HG03039 (cell line): ENCODE results near the gene SEMA4B.

Source experiments
- ATAC-seq: cut with Tn5 transposase; IDR thresholded peaks from one replicate; pipeline ENCODE4 v1.9.1; 2021; ENCODE audit warnings: mild to moderate bottlenecking, moderate library complexity; ENCODE audit not compliant: unreplicated experiment

The SEMA4B gene

DNA sequence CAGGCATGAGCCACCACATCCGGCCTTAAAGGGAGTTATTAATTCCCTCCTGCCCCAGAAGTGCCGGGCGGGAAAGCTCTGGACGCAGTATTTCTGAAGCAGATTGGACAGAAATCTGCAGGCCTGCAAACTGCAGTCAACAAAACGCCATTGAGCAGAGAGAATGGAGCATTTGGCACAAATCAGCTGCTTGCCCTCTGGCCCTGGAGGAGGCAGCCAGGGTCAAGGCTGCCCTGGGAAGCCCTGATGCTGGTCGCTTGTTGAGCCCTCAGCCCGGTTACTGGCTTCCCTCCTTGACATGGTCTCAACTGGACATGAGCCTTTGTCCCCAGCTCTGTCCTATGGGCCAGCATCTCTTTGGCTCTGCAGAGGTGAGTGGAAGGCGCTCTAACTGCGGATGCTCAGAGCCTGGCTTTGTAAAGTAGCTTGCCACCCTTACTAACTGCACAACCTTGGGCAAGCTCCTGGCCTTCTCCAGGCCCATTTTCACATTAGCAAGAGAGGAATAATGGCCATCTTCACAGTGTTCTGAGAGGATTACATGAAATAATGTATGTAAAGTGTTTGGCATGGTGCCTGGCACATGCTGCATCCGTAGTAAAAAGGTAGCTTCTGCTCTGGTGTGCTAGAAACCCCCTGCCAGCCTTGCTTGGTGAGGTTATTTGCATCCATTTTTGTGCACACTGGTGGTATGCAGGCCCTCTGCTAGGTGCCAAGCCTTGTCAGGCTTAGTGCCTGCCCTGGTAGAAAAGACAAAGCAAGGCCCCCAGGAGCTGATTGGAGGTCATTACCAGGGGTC lies 4.1 kb downstream of the SEMA4B start:
- ATAC-seq, result no peak

DNA sequence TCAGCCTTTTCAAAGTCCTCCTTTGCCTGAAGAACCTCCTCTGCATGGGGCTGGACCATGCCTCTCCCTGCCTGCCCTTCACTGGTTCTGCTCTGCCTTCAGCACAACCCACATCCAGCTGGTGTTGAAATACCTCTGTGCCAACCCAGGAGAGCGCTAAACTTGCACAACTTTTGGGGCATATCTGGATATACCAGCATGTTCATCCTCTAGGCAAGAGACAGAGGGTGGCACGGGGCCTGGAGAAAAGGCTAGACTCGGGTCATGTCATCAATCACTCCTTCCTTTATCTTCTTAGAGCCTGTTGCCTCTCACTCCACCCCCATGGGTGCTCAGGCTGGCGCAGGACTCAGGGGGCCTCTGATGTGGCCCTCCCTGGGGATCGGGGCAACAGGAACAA lies 4.8 kb downstream of the SEMA4B start:
- no peak for ATAC-seq

DNA sequence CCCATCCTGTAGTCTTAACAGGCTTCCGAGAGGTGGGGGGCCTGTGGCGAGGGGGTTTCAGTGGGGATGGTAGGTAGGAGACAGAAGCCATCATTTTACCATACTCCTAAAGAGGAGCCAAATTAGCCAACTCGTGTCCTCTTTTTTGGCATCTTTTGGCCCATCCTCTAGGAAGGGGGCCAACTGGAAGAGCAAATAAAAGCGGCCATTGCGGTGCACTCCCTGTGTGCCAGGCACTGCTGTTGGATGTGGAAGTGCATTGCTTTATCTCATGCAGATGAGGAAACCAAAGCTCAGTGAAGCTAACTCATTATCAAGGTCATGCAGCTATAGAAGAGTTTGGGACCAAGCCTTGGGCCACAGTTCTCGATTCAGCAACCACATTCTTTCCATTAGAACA lies 6.1 kb downstream of the SEMA4B start:
- ATAC-seq, result no peak

DNA sequence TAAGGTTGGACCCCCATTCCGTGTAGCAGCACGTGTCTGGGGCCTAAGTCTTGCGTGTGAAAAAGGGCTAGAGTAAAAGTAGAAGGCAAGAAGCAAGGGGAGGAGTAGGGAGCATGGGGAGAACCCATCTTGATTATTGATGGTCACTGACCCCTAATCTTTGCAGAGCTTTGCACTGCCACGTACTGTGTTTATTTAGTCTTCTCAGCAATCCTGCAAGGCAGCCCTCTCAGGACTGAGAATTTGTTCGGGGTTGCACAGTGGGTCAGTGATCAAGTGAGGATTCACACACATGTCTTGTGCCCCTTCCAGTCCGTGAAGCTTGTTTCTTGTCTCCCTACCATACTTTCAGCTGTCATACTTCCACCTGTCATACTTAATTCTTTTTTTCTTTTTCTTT lies 7.2 kb downstream of the SEMA4B start:
- ATAC-seq, result no peak

DNA sequence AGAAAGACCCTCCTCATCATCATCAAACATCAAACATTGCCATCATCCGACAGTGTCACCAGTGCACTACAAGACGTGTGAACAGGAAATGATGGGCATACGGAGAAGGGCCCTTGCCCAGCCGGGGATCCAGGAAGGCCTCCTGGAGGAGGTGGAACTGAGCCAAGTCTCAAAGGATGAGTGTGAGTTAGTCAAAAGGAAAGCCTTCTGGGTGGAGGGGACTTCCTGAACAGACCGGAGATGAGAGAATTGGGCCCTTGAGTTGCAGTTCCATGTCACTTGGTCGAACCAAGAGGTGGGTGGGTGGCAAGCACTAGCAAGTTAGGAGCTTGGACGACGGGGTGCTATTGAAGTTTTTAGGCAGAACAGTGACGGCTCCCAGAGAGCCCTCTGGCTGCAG lies 8.5 kb downstream of the SEMA4B start:
- no peak for ATAC-seq

DNA sequence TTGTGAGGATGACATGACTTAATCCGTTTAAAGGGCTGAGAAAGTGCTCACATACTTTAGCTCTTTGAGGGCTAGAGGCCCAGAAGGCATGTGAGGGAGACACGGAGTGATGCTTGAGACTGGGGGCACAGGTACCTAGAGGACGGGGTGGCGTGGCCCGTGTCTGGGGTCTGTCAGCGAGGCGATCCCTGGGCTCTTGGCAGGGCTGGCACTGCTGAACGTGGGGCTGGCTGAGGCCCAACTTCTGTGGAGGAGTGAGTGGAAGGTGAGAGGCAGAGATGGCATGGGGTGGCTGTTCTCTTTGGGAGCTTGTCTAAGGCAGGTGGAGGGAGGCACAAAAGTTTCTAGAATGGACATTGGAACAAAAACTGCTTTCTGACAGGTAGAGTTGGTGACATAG lies 9.5 kb downstream of the SEMA4B start:
- no peak for ATAC-seq

DNA sequence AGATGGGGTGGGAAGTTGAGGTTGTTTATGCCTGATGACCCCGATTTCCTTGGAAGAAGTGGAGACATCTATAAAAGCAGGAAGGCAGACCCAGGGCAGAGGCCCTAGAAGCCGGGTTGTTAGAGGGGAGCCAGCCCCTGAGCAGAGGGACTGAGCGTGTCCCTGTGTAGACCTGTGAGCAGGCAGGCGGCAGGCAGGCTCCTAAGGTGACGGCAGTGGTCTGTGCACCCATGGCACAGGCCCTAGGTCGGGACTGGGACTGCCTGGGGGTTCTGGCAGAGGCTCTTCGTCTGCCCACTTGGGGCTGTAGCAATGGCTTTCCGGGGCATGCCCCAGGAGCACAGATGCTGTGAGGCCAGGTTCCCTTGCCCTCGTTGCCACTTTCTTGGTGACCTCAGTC lies 9.9 kb downstream of the SEMA4B start:
- no peak for ATAC-seq

DNA sequence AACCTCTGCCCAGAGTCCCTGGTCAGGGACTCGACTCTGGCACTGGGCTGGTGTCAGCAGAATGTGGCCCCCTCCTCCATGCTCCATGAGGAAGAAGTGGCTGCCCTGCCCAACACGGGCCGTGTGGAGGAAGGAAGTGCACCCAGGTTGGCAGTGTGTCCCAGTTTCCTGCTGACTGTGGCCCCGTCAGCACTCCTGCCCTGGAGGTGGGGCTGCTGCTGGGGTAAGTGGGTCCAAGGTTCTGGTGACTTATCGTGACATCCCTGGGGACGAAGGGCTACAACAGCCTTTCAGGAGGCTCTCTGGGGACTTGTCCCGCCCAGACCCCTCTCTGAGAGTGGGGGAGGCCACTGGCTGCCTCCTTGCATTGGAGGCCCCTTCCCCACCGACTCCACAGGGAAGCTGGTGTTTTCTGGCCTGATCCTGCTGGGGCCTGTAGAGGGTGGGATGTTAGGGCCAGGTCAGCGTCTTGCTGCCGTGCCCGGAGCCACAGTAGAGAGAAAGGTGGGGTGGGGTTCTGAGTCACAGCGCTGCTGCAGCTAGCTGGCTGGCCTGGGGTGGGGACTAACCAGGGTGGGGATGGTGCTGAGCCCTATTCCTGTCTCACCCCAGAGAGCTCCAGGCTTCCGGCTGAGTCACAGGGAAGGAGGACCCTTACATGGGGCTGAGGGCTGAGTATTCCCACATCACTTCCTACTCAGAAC lies 10.5 kb downstream of the SEMA4B start:
- ATAC-seq, result no peak

DNA sequence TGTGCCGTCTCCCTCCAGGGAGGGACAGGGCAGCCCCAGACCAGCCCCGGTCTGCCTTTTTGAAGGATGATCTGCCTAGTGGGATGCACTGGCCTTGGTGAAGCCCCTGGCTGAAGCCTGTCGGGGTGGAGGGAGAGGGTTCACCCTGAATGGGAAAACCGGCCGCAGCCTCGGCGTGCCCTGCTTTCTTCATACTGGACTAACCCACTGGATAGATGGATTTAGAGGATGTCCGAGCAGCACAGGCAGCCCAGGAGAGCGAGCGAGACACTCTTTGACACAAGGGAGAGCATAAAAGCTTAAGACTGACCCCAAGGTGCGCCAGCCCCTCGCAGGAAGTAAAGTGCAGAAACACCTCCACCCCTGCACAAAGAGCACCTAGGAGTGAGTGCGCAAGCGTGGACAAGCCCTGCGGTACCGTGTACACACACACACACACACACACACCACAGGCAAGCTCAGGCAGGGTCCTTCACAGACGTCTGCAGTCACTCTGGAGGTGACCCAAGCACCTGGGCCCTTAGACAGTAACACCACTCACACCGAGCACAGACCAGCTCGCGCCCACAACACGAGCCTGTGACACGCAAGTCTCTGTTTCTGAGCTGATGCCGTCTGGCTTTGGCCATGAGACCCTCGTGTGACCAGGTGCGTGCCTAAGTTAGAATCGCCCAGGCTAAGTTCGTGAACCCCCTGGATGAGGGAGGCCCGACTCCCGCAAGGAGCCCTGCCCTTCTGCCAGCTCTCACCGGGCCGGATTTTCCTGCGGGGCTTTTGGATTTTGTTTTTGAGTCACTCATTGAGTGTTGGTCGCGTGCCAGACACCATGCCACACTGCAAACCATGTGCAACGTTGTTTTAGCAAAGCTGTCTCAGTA lies 11.3 kb downstream of the SEMA4B start:
- no peak for ATAC-seq

DNA sequence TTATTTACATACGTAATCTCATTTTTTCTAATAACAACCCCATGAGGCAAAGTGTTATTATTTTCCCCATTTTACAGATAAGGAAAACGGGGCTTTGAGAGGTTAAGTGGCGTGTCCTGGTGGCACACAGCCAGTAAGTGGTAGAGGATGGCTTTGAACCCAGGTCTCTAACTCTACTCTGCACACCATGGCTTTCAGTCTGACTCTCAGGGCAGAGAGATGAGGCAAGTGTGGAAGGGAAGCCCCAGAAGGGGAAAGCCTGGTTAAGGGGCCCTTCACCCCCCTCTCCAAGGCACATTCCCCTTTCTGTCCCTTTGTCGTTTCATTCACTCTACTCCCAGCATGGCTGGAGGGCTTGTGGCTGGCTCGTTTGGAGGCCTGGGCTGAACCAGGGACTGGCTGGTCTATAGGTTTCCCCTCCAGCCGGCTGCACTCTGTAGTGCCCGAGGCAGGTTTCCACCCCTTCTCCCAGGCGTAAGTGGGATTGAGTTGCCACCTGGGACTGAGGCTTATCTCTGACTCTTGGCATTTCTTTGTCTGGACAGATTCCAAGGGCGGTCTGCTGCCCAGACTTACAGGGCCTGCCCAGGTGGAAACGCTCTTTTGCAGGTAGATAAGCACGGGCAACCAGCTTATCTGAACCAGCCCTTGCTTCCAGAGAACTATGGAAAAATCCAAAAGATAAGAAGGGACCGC lies 12.1 kb downstream of the SEMA4B start:
- ATAC-seq, result no peak

DNA sequence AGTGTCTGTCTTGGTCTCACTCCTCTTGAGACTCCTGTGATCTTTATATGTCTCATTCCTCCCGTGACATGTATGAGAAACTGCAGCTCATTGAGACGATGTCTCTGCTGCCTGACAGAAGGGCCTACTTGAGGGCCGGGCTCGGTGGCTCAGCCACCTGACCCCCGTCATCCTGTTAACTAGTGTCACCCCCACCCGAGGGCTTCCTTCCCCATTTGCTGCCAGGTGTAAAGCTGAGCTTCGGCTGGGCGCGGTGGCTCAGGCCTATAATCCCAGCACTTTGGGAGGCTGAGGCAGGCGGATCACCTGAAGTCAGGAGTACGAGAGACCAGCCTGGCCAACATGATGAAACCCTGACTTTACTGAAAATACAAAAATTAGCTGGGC lies 12.7 kb downstream of the SEMA4B start:
- ATAC-seq, result no peak

DNA sequence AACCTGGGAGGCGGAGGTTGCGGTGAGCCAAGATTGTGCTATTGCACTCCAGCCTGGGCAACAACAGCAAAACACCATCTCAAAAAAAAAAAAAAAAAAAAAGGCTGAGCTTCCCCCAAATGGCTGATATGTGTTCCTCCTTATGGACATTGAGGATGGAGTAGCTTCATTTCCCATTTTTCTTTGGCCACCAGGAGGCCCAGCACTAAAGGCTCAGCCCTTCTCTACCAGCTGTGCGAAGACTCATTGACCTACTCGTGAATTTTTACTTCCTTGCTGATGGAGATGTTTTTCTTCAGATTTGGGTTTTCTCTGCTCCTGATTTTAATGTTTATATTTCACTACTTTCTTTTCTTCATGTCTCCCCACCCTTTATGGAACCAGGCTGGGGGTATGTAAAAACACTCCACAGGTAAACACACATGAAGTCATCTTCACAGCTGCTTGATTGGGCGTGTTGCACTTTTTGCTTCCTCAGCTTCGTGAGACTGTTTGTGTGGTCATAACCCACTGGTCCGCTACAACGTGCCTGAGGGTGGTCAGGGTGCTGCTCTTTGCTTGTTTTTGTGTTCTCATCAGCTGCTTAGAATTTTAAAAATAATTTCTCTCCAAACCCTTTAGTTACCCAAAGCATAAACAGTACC lies 13.5 kb downstream of the SEMA4B start:
- no peak for ATAC-seq

DNA sequence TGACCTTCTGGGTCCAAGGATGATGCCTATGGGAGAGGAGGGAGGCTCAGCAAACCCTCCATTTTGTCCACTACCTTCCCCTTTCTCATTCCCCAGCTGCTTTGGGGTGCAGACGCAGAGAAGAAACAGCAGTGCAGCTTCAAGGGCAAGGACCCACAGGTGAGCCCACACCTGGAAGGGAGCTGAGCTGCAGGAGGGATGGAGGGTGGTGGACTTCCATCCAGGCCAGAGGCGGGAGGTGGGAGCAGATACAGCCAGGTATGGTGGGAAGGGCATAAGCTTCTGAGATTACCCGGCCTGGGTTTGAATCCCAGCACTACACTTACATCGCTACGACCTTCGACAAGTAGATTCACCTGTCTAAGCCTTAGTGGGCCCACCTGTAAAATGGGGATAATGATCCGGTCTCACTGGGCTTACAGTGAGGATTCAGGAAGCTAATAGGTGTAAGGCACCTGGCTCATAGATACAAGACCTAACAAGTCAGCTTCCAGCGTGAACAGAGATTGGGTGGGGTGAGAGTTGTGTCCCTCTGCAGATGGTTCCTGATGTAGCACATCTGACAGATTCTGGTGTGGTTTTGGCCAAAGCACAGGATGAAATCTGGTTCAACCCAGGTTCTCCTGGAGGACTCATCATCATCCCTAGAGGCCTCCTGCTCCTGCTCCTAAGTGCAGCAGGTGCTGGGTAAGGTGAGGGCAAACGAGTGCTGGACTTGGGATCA lies 16.7 kb downstream of the SEMA4B start:
- ATAC-seq, result no peak

DNA sequence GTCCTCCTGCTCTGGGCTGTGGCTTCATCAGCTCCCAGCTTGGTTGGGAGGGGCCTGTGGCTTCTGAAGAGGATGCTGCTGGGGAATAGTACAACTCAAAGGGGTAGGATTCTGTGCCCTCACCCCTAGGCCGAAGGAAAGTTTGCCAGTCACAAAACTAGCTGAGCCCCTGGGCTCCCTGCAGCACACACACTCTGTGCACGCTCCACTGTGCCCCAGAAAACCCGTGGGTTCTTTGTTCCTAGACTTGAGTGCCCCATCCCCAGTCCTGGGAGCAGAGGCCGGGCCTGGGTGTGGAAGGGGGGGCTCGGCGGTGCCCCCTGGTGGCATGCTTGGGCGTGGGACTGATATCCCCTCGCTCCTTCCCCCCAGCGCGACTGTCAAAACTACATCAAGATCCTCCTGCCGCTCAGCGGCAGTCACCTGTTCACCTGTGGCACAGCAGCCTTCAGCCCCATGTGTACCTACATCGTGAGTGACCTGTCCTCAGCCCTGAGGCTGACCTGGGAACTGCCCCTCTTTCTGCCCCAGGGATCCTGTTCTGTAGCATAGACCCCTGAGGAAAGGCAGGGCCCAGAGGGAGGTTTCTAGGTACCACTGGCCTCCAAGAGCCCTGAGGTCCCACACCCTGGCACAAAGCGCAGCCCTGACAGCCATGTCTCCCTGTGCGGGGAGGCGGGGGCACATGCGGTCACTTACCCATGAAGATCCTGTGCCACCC lies 18.5 kb downstream of the SEMA4B start:
- ATAC-seq, result no peak

DNA sequence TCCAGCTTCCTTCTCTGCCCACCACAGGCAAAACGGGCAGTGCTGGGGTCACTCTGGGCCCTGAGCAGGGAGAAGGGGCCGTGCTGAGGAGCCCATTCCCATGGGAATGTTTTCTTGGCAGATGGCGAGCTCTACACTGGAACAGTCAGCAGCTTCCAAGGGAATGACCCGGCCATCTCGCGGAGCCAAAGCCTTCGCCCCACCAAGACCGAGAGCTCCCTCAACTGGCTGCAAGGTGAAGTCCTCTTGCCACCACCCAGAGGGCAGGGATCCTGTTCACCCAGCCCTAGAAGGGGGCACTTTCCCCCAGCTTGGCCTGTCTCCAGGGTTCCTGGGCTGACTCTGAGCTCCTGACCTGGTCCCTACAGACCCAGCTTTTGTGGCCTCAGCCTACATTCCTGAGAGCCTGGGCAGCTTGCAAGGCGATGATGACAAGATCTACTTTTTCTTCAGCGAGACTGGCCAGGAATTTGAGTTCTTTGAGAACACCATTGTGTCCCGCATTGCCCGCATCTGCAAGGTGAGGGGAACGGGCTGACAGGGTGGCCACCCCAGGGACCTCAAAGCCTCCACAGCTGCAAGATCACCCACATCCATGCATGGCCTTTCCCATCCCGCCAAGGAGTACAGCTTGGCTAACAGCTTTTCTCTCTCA lies 20.2 kb downstream of the SEMA4B start:
- ATAC-seq, result no peak

DNA sequence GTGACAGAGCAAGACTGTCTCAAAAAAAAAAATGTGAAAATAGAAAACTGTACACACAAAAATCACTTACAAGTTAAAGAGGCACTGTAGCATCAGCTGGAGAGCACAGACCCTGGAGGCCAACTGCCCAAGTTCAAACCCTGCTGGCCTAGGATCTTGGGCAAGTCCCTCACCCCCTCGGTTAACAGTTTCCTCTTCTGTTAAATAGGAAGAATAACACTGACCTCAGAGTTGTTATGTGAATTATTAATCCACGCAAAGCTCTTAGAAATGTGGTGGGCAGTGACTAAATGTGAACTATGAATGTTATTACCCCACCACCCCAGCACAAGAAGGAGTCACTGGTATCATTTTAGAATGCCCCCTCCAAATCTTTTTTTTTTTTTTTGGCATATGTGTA lies 21.4 kb downstream of the SEMA4B start:
- ATAC-seq, result no peak

DNA sequence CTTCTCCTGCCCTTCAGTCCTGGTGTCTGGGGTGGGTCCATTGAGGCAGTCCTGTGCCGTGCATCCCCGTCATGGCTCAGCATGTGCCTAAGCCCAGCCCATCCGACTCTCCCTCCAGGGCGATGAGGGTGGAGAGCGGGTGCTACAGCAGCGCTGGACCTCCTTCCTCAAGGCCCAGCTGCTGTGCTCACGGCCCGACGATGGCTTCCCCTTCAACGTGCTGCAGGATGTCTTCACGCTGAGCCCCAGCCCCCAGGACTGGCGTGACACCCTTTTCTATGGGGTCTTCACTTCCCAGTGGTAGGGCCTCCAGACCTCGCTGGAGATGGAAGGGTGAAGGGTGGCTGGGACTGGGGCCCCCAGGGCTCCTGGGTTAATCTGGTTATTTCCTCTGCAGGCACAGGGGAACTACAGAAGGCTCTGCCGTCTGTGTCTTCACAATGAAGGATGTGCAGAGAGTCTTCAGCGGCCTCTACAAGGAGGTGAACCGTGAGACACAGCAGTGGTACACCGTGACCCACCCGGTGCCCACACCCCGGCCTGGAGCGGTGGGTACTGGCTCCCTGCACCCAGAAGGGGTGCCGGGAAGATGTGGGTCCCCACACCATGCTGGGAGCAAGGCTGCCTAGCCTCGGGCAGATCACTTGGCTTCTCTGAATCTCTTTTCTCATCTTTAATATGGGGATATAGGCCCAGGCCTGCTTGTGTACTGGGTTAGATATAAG lies 22.5 kb downstream of the SEMA4B start:
- no peak for ATAC-seq

DNA sequence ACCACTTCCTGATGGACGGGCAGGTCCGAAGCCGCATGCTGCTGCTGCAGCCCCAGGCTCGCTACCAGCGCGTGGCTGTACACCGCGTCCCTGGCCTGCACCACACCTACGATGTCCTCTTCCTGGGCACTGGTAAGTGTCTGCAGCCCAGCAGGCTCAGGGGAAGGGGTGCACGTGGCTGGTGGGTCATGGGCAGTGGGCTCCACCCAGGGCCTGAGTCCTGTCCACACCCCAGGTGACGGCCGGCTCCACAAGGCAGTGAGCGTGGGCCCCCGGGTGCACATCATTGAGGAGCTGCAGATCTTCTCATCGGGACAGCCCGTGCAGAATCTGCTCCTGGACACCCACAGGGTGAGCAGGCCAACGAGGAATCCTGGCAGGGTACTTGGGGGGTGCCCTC lies 23.9 kb downstream of the SEMA4B start:
- ATAC-seq, result no peak
